Stimulated activated CD8-positive, alpha-beta memory T cell treated with anti-CD3 and anti-CD28 coated beads, Interleukin-15, amount 100 ng/mL, for 24 hours (primary cell): Measurements from ENCODE around the gene ZNF316.

Experiments
- DNase-seq: peaks from one replicate; pipeline ENCODE4 v3.0.0-alpha.2; 2020; ENCODE audit warnings: low read depth

The ZNF316 gene

DNA sequence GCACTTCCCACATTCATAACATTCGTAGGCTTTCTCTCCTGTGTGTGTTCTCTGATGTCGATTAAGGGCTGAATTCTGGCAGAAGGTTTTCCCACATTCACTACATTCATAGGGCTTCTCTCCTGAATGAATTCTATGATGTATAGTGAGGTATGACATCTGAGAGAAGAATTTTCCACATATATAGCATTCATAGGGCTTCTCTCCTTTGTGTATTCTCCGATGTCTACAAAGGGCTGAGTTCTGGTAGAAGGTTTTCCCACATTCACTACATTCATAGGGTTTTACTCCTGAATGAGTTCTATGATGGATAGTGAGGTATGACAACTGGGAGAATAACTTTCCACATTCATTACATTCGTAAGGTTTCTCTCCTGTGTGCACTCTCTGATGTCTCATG is 54.0 kb downstream of the ZNF316 start:
- DNase-seq: no peak

DNA sequence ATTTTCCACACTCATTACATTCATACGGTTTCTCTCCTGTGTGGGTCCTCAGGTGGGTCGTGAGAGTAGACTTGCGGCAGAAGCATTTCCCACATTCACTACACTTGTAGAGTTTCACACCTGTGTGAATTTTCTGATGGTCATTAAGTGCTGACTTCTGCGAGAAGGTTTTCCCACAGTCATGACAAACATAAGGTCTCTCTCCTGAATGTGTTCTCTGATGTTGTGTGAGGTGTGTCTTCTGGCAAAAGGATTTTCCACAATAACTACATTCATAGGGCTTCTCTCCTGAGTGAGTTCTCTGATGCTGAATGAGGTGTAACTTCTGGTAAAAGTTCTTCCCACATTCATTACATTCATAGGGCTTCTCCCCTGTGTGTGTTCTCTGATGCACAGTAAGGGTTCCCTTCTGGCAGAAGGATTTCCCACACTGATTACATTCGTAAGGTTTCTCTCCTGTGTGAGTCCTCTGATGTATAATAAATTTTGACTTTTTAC is 54.5 kb downstream of the ZNF316 start:
- DNase-seq: no peak

DNA sequence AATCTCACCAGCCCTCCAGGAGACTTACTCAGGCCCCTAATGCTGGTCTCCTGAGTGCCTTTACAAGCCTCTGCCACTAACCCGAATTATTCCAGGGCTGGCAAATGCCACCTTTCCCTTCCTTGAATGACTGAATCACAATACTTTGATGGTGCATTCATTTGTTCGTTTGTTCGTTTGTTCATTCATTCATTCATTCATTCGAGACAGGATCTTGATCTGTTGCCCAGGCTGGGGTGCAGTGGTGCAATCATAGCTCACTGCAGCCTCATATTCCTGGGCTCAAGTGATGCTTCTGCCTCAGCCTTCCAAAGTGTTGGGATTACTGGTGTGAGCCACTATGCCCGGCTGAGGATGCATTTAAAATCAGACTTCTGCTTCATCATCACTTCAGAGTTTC is 63.7 kb downstream of the ZNF316 start:
- DNase-seq: no peak

DNA sequence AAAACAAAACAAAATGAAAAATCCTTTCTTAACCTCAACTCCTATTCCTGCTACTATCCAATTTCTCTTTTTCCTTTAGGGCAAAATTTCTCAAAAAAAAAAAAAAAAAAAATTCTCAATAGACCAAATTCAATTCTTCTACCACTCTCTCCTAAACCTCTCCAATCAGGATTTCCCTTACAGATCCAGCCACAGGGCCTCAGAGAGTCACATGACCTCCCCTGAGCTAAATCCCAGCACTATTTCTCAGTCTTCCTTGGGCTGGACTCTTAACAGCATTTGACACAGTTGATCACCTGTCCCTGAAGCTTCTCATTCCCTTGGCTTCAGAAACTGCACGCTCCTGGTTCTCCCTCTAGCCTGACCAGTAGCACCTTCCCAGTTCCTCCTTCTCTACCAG is 64.7 kb downstream of the ZNF316 start:
- no peak for DNase-seq
